ENCODE measurements around the gene RXRA. TPM values are rescaled to one million over a fixed set of nuclear protein-coding genes. Genes with fewer than 3 reads are reported as not detected.

The RXRA gene
- total RNA-seq, 2 donors from 2014 or later: 45.4 to 58.1 TPM

DNA sequence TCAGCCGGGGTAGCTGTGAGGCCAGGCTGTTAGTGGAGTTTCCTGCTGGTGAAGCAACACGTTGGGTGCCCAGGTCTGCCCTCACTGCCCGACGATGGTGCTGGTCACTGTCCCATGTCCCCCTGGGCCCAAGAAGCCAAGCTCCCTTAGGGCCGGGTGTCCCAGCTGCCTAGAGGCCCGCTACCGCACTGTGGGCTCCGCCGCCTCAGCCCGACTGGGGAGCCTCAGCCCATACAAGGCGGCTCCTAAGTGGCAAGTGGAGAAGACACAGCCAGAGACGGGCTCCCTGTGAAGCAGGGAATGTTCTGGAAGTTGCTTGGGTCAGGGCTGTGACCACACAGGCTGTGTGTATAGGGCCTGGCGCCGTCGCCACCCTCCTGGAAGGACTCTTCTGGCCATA, 96.9 kb downstream of the RXRA start:
- H3K27me3 ChIP-seq (replicated peaks; ENCODE audit: insufficient read depth): no peaks in the 10 kb centered on the region
- DNase-seq (ENCODE audit: low spot score) (no peak), ATAC-seq (ENCODE audit: insufficient number of reproducible peaks, low FRiP score, low read depth) (no peak)
- no peak overlapping the region for H3K27ac ChIP-seq
- H3K36me3 ChIP-seq: peaks cover 29% of the 10 kb centered on the region
- H3K4me1 ChIP-seq (ENCODE audit: control insufficient read depth in 1 of 2, low read depth in 2 of 2): no peaks in the 10 kb centered on the region
- H3K9me3 ChIP-seq: no peaks in the 10 kb centered on the region
- no peak overlapping the region for H3K4me3 ChIP-seq
- TF ChIP-seq, protein P1, sequence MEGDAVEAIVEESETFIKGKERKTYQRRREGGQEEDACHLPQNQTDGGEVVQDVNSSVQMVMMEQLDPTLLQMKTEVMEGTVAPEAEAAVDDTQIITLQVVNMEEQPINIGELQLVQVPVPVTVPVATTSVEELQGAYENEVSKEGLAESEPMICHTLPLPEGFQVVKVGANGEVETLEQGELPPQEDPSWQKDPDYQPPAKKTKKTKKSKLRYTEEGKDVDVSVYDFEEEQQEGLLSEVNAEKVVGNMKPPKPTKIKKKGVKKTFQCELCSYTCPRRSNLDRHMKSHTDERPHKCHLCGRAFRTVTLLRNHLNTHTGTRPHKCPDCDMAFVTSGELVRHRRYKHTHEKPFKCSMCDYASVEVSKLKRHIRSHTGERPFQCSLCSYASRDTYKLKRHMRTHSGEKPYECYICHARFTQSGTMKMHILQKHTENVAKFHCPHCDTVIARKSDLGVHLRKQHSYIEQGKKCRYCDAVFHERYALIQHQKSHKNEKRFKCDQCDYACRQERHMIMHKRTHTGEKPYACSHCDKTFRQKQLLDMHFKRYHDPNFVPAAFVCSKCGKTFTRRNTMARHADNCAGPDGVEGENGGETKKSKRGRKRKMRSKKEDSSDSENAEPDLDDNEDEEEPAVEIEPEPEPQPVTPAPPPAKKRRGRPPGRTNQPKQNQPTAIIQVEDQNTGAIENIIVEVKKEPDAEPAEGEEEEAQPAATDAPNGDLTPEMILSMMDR (IDR thresholded peaks at IDR 0.05): no peak

DNA sequence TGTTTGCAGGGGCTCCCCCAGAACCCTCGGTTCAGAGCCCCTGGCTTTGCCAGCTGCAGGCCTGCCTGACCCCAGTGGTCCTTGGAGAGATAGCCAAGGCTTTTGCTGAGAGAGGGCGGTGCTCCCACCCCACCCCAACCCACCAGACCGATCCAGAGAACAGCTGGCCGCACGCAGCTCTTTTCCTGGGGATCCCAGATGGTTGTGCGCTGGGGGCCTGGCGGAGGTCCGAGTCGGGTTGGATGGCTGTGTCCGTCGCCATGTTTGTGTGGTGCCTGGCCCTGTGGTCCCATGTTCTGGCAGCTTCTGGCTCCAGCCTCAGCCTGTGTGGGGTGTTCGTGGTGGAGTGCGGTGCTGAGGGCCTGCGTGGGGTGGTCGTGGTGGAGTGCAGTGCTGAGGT, 97.5 kb downstream of the RXRA start:
- Histone ChIP-seq H3K9me3 (no peaks in the 10 kb centered on the region), H3K4me3 (no peak overlapping the region), H3K27ac (no peak overlapping the region), H3K36me3 (peaks cover 29% of the 10 kb centered on the region), H3K27me3 (replicated peaks; ENCODE audit: insufficient read depth) (no peaks in the 10 kb centered on the region), H3K4me1 (ENCODE audit: control insufficient read depth in 1 of 2, low read depth in 2 of 2) (no peaks in the 10 kb centered on the region)
- DNase-seq (ENCODE audit: low spot score) (no peak), ATAC-seq (ENCODE audit: insufficient number of reproducible peaks, low FRiP score, low read depth) (no peak)
- TF ChIP-seq, protein P1 (IDR thresholded peaks at IDR 0.05): no peak

DNA sequence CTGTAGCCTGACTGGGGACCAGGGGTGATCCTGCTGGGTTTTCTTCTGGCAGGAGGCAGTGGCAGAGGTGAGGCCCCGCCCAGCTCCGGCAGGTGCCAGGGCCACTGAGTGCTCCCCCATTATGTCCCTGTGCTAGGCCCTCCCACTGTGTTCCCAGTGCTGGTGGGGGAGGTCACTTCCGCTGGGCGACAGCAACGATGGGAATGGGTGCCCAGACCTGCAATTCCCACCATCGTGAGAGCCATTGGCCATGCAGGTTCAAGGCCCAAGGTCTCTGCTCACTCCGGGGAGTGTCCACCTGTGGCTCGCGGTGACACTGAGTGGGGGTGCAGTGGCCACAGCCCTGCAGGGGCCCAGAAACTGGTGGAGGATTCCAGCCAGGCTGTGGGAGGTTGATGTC, 98.6 kb downstream of the RXRA start:
- DNase-seq (ENCODE audit: low spot score) (no peak), ATAC-seq (ENCODE audit: insufficient number of reproducible peaks, low FRiP score, low read depth) (no peak)
- H3K4me1 ChIP-seq (ENCODE audit: control insufficient read depth in 1 of 2, low read depth in 2 of 2): no peaks in the 10 kb centered on the region
- H3K27me3 ChIP-seq (replicated peaks; ENCODE audit: insufficient read depth): no peaks in the 10 kb centered on the region
- TF ChIP-seq, protein P1 (IDR thresholded peaks at IDR 0.05): no peak
- H3K4me3 ChIP-seq: no peak overlapping the region
- no peaks in the 10 kb centered on the region for H3K9me3 ChIP-seq
- H3K27ac ChIP-seq: no peak overlapping the region
- H3K36me3 ChIP-seq: peaks cover 39% of the 10 kb centered on the region

DNA sequence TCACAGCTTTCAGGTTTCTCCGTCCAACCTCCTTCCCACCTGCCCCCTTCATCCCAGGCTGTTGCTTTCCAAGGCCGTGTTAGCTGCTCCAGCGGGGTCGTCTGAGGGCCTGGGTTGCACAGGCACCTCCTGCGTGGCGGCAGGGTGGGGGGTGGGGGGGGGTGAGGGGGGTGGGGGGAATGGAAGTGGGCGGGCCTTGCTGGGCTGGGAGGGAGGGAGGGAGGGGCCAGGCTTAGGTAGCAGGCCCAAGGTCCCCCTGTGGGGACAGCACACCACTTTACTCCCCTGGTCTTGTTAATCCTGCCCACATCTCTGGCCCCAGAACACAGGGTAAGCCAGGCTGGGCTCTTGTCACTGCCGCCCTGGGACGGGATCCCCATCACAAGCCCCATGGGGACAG, 99.1 kb downstream of the RXRA start:
- no peaks in the 10 kb centered on the region for H3K4me1 ChIP-seq (ENCODE audit: control insufficient read depth in 1 of 2, low read depth in 2 of 2)
- peaks cover 38% of the 10 kb centered on the region for H3K36me3 ChIP-seq

DNA sequence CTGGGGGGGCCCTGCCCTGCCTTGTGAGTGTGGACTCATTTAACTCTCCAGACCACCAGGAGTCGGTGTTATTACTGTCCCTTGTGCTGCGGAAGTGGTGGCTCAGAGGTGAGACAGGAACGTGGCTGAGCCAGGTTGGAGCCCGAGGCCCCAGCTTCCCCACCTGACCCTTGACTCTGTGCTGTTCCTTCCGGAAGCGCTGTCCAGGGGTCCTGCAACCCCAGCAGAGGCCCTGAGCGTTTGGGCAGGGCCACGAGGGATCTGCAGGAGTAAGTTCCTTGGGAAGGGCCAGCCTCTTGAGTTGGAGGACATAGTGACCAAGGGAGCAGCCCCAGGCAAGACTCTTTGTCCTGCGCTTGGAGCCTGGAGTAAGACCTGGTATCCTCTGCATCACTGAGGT, 99.6 kb downstream of the RXRA start:
- Histone ChIP-seq H3K27ac (no peak overlapping the region), H3K27me3 (replicated peaks; ENCODE audit: insufficient read depth) (no peaks in the 10 kb centered on the region), H3K9me3 (no peaks in the 10 kb centered on the region), H3K4me1 (ENCODE audit: control insufficient read depth in 1 of 2, low read depth in 2 of 2) (no peaks in the 10 kb centered on the region), H3K36me3 (peaks cover 40% of the 10 kb centered on the region), H3K4me3 (no peak overlapping the region)
- TF ChIP-seq, protein P1 (IDR thresholded peaks at IDR 0.05): no peak
- DNase-seq (ENCODE audit: low spot score) (no peak), ATAC-seq (ENCODE audit: insufficient number of reproducible peaks, low FRiP score, low read depth) (no peak)

More for the DNA sequence above, 99.1 kb downstream of the RXRA start:
- TF ChIP-seq, protein P1 (IDR thresholded peaks at IDR 0.05): no peak
- ATAC-seq (ENCODE audit: insufficient number of reproducible peaks, low FRiP score, low read depth): no peak
- no peak overlapping the region for H3K27ac ChIP-seq
- H3K4me3 ChIP-seq: no peak overlapping the region
- H3K9me3 ChIP-seq: no peaks in the 10 kb centered on the region
- no peaks in the 10 kb centered on the region for H3K27me3 ChIP-seq (replicated peaks; ENCODE audit: insufficient read depth)
- no peak for DNase-seq (ENCODE audit: low spot score)

All from thoracic aorta (tissue), 2 donors.